Measurements from ENCODE around the gene ZXDC.

Gene ZXDC

DNA sequence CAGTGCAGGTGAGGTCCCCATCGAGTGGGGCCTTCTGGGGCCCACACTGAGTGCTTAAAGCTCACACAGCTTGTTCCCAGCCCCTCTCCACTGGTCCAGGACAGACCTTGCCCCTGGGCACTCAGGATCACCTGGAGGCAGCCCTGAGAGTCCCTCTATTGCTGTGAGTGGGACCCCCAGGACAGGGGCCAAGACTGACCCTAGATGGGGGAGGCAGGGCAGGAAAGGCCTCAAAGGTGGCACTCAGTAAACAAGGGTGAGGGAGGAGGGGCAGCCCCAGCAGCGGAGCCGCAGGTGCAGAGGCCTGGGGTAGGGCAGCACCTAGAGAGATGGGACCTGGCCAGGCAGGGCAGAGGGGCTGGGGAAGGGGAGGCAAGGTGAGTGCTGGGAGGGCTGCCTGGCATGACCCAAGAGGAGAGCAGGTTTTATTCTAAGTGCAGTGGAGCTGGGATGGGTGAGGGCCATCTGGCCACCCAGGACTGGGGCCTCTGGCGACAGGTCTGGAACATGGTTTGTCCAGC is 53.1 kb downstream of the ZXDC start:
- Histone ChIP-seq H3K4me1 (ENCODE audit: control insufficient read depth, insufficient read depth, low read length) (no peaks in the 10 kb centered on the region), H3K27me3 (ENCODE audit: control insufficient read depth, insufficient read depth, low read length) (peaks cover 9% of the 10 kb centered on the region), H3K36me3 (ENCODE audit: insufficient read depth, low read length) (no peaks in the 10 kb centered on the region), H3K9ac (ENCODE audit: low read depth, low read length) (no peak overlapping the region), H3K4me3 (ENCODE audit: low read length) (no peak overlapping the region), H3K4me2 (ENCODE audit: low read length) (no peak overlapping the region), H3K9me3 (replicated peaks; ENCODE audit: low read length) (no peaks in the 10 kb centered on the region)

- Histone ChIP-seq H3K36me3 (ENCODE audit: insufficient read depth, low read length) (no peaks in the 10 kb centered on the region), H3K9ac (ENCODE audit: low read depth, low read length) (no peak overlapping the region), H3K4me2 (ENCODE audit: low read length) (no peak overlapping the region), H3K27me3 (ENCODE audit: control insufficient read depth, insufficient read depth, low read length) (peaks cover 14% of the 10 kb centered on the region), H3K4me1 (ENCODE audit: control insufficient read depth, insufficient read depth, low read length) (no peaks in the 10 kb centered on the region), H3K4me3 (ENCODE audit: low read length) (no peak overlapping the region), H3K9me3 (replicated peaks; ENCODE audit: low read length) (no peaks in the 10 kb centered on the region)
Observed at GRCh38 chr3:126422121-126422520, 53.6 kb downstream of the ZXDC start.

GRCh38 chr3:126421573-126422119 is 54.0 kb downstream of the ZXDC start:
- Histone ChIP-seq H3K27me3 (ENCODE audit: control insufficient read depth, insufficient read depth, low read length) (peaks cover 19% of the 10 kb centered on the region), H3K36me3 (ENCODE audit: insufficient read depth, low read length) (no peaks in the 10 kb centered on the region), H3K4me1 (ENCODE audit: control insufficient read depth, insufficient read depth, low read length) (no peaks in the 10 kb centered on the region), H3K9ac (ENCODE audit: low read depth, low read length) (no peak overlapping the region), H3K9me3 (replicated peaks; ENCODE audit: low read length) (no peaks in the 10 kb centered on the region), H3K4me2 (ENCODE audit: low read length) (no peak overlapping the region), H3K4me3 (ENCODE audit: low read length) (no peak overlapping the region)

GRCh38 chr3:126419886-126420786 is 55.6 kb downstream of the ZXDC start:
- H3K9me3 ChIP-seq (replicated peaks; ENCODE audit: low read length): no peaks in the 10 kb centered on the region
- peaks cover 28% of the 10 kb centered on the region for H3K27me3 ChIP-seq (ENCODE audit: control insufficient read depth, insufficient read depth, low read length)
- no peak overlapping the region for H3K4me2 ChIP-seq (ENCODE audit: low read length)
- no peaks in the 10 kb centered on the region for H3K4me1 ChIP-seq (ENCODE audit: control insufficient read depth, insufficient read depth, low read length)
- no peak overlapping the region for H3K9ac ChIP-seq (ENCODE audit: low read depth, low read length)
- no peak overlapping the region for H3K4me3 ChIP-seq (ENCODE audit: low read length)
- no peaks in the 10 kb centered on the region for H3K36me3 ChIP-seq (ENCODE audit: insufficient read depth, low read length)

GRCh38 chr3:126419151-126419703 is 56.5 kb downstream of the ZXDC start:
- Histone ChIP-seq H3K4me3 (ENCODE audit: low read length) (no peak overlapping the region), H3K4me2 (ENCODE audit: low read length) (no peak overlapping the region), H3K9me3 (replicated peaks; ENCODE audit: low read length) (no peaks in the 10 kb centered on the region), H3K9ac (ENCODE audit: low read depth, low read length) (no peak overlapping the region), H3K27me3 (ENCODE audit: control insufficient read depth, insufficient read depth, low read length) (peaks cover 37% of the 10 kb centered on the region), H3K4me1 (ENCODE audit: control insufficient read depth, insufficient read depth, low read length) (no peaks in the 10 kb centered on the region), H3K36me3 (ENCODE audit: insufficient read depth, low read length) (no peaks in the 10 kb centered on the region)

- H3K9ac ChIP-seq (ENCODE audit: low read depth, low read length): no peak overlapping the region
- peaks cover 42% of the 10 kb centered on the region for H3K27me3 ChIP-seq (ENCODE audit: control insufficient read depth, insufficient read depth, low read length)
Observed at GRCh38 chr3:126418661-126419131, 57.0 kb downstream of the ZXDC start.

DNA sequence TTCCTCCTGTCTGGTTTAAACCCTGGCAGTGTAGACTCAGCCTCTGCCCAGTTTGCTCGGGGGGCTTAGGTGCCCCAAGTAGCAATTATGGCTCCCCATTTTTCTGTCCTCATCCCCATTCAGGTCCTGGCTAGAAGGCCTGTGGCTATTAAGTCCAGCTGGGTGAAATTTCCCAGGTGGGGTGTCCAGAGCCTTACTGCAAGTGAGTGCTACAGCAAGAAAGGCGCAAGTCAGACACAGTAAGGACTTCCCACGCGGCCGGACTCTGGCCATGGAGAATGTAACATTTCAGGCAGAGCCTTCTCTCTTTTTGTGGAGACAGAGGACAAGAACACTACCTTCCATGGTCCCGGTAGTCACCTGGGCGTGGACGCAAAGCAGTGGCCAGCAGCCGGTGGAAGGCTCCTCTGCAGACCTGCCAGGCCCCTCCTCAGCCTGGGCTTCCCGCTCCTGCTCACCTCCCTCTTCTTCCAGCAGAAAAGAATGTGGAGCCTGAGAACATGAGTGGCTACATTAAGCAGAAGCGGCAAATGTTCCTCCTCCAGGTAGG is 57.6 kb downstream of the ZXDC start:
- Histone ChIP-seq H3K9me3 (replicated peaks; ENCODE audit: low read length) (no peaks in the 10 kb centered on the region), H3K27me3 (ENCODE audit: control insufficient read depth, insufficient read depth, low read length) (peaks cover 48% of the 10 kb centered on the region), H3K4me3 (ENCODE audit: low read length) (no peak overlapping the region), H3K9ac (ENCODE audit: low read depth, low read length) (no peak overlapping the region), H3K36me3 (ENCODE audit: insufficient read depth, low read length) (no peaks in the 10 kb centered on the region), H3K4me1 (ENCODE audit: control insufficient read depth, insufficient read depth, low read length) (no peaks in the 10 kb centered on the region), H3K4me2 (ENCODE audit: low read length) (no peak overlapping the region)

More at GRCh38 chr3:126418661-126419131, 57.0 kb downstream of the ZXDC start:
- Histone ChIP-seq H3K4me2 (ENCODE audit: low read length) (no peak overlapping the region), H3K4me1 (ENCODE audit: control insufficient read depth, insufficient read depth, low read length) (no peaks in the 10 kb centered on the region), H3K36me3 (ENCODE audit: insufficient read depth, low read length) (no peaks in the 10 kb centered on the region), H3K9me3 (replicated peaks; ENCODE audit: low read length) (no peaks in the 10 kb centered on the region), H3K4me3 (ENCODE audit: low read length) (no peak overlapping the region)

- H3K36me3 ChIP-seq (ENCODE audit: insufficient read depth, low read length): no peaks in the 10 kb centered on the region
- no peak overlapping the region for H3K4me3 ChIP-seq (ENCODE audit: low read length)
- H3K4me1 ChIP-seq (ENCODE audit: control insufficient read depth, insufficient read depth, low read length): no peaks in the 10 kb centered on the region
- H3K9ac ChIP-seq (ENCODE audit: low read depth, low read length): no peak overlapping the region
- peaks cover 54% of the 10 kb centered on the region for H3K27me3 ChIP-seq (ENCODE audit: control insufficient read depth, insufficient read depth, low read length)
- no peaks in the 10 kb centered on the region for H3K9me3 ChIP-seq (replicated peaks; ENCODE audit: low read length)
- H3K4me2 ChIP-seq (ENCODE audit: low read length): no peak overlapping the region
Observed at GRCh38 chr3:126417515-126417914, 58.2 kb downstream of the ZXDC start.

GRCh38 chr3:126416943-126417342 is 58.7 kb downstream of the ZXDC start:
- H3K4me3 ChIP-seq (ENCODE audit: low read length): no peak overlapping the region
- H3K27me3 ChIP-seq (ENCODE audit: control insufficient read depth, insufficient read depth, low read length): peaks cover 55% of the 10 kb centered on the region
- no peaks in the 10 kb centered on the region for H3K9me3 ChIP-seq (replicated peaks; ENCODE audit: low read length)
- no peak overlapping the region for H3K4me2 ChIP-seq (ENCODE audit: low read length)
- H3K9ac ChIP-seq (ENCODE audit: low read depth, low read length): no peak overlapping the region
- H3K4me1 ChIP-seq (ENCODE audit: control insufficient read depth, insufficient read depth, low read length): no peaks in the 10 kb centered on the region
- no peaks in the 10 kb centered on the region for H3K36me3 ChIP-seq (ENCODE audit: insufficient read depth, low read length)

- H3K4me3 ChIP-seq (ENCODE audit: low read length): no peak overlapping the region
- H3K4me1 ChIP-seq (ENCODE audit: control insufficient read depth, insufficient read depth, low read length): no peaks in the 10 kb centered on the region
- H3K36me3 ChIP-seq (ENCODE audit: insufficient read depth, low read length): no peaks in the 10 kb centered on the region
- H3K27me3 ChIP-seq (ENCODE audit: control insufficient read depth, insufficient read depth, low read length): peaks cover 65% of the 10 kb centered on the region
- no peaks in the 10 kb centered on the region for H3K9me3 ChIP-seq (replicated peaks; ENCODE audit: low read length)
- H3K4me2 ChIP-seq (ENCODE audit: low read length): no peak overlapping the region
- H3K9ac ChIP-seq (ENCODE audit: low read depth, low read length): no peak overlapping the region
Observed at GRCh38 chr3:126415661-126416591, 59.8 kb downstream of the ZXDC start.
